ENCODE measurements around the gene NR5A1.

NR5A1 gene

GRCh38 chr9:124469011-124469832, 38.0 kb downstream of the NR5A1 start:
- no peaks in the 10 kb centered on the region for H3K36me3 ChIP-seq (replicated peaks)
- no peaks in the 10 kb centered on the region for H3K27me3 ChIP-seq (replicated peaks)
- in situ Hi-C loops (cut with HindIII; ENCODE audit: low pct_ligation_motif_present, low sequenced_read_pairs) = no loop called here
- H3K27ac ChIP-seq = no peak overlapping the region
- no peak for DNase-seq
- no peak for TF ChIP-seq CTCF (IDR thresholded peaks at IDR 0.05; ENCODE audit: low read depth, low read length, missing control alignments)
- H3K4me3 ChIP-seq (ENCODE audit: low read depth, low read length) = no peak overlapping the region

GRCh38 chr9:124468061-124468740, 39.0 kb downstream of the NR5A1 start:
- Histone ChIP-seq H3K27ac (no peak overlapping the region), H3K27me3 (replicated peaks) (no peaks in the 10 kb centered on the region), H3K4me3 (ENCODE audit: low read depth, low read length) (no peak overlapping the region), H3K36me3 (replicated peaks) (no peaks in the 10 kb centered on the region)
- DNase-seq = no peak
- in situ Hi-C loops (cut with HindIII; ENCODE audit: low pct_ligation_motif_present, low sequenced_read_pairs) = no loop called here
- no peak for TF ChIP-seq CTCF (IDR thresholded peaks at IDR 0.05; ENCODE audit: low read depth, low read length, missing control alignments)

- Histone ChIP-seq H3K36me3 (replicated peaks) (no peaks in the 10 kb centered on the region), H3K27me3 (replicated peaks) (peaks cover 4% of the 10 kb centered on the region), H3K4me3 (ENCODE audit: low read depth, low read length) (no peak overlapping the region), H3K27ac (no peak overlapping the region)
- TF ChIP-seq CTCF (IDR thresholded peaks at IDR 0.05; ENCODE audit: low read depth, low read length, missing control alignments) = no peak
- no peak for DNase-seq
- in situ Hi-C loops (cut with HindIII; ENCODE audit: low pct_ligation_motif_present, low sequenced_read_pairs) = no loop called here
These were observed 39.7 kb downstream of the NR5A1 start for GRCh38 chr9:124467410-124468060.

- no peak for TF ChIP-seq CTCF (IDR thresholded peaks at IDR 0.05; ENCODE audit: low read depth, low read length, missing control alignments)
- Histone ChIP-seq H3K27ac (no peak overlapping the region), H3K27me3 (replicated peaks) (peaks cover 4% of the 10 kb centered on the region), H3K4me3 (ENCODE audit: low read depth, low read length) (no peak overlapping the region), H3K36me3 (replicated peaks) (no peaks in the 10 kb centered on the region)
- in situ Hi-C loops (cut with HindIII; ENCODE audit: low pct_ligation_motif_present, low sequenced_read_pairs) = no loop called here
- DNase-seq = no peak
These were observed 41.5 kb downstream of the NR5A1 start for GRCh38 chr9:124465736-124466135.

- in situ Hi-C loops (cut with HindIII; ENCODE audit: low pct_ligation_motif_present, low sequenced_read_pairs) = no loop called here
- Histone ChIP-seq H3K4me3 (ENCODE audit: low read depth, low read length) (no peak overlapping the region), H3K27ac (no peak overlapping the region), H3K27me3 (replicated peaks) (peaks cover 4% of the 10 kb centered on the region), H3K36me3 (replicated peaks) (no peaks in the 10 kb centered on the region)
- DNase-seq = no peak
- no peak for TF ChIP-seq CTCF (IDR thresholded peaks at IDR 0.05; ENCODE audit: low read depth, low read length, missing control alignments)
These were observed 44.5 kb downstream of the NR5A1 start for GRCh38 chr9:124462739-124463138.
